ENCODE data around the gene FAM9C. TPM values are rescaled to one million over a fixed set of nuclear protein-coding genes. Genes with fewer than 3 reads are reported as not detected.
"Not testable (repeated sequence)": the region's sequence is repeated elsewhere in the genome, so short reads cannot be mapped to it uniquely, and the experiment has no call there.

The FAM9C gene
- total RNA-seq, 1 donor from 2014 or later, result 0.16 TPM

- H3K27ac ChIP-seq (ENCODE audit: low read depth, low read length), result no peak overlapping the region
- H3K4me2 ChIP-seq (ENCODE audit: low read length), result no peak overlapping the region
- peaks cover 8% of the 10 kb centered on the region for H3K4me1 ChIP-seq (ENCODE audit: insufficient read depth, low read length)
- Mint-ChIP-seq H3K9me3 (ENCODE audit: unreplicated experiment) (no peaks in the 10 kb centered on the region), H3K36me3 (ENCODE audit: low read depth, unreplicated experiment) (no peaks in the 10 kb centered on the region), H3K27me3 (ENCODE audit: low read depth, unreplicated experiment) (no peaks in the 10 kb centered on the region), H3K4me1 (ENCODE audit: low read depth, unreplicated experiment) (peaks cover 18% of the 10 kb centered on the region), H3K4me3 (ENCODE audit: unreplicated experiment) (no peak overlapping the region), H3K27ac (ENCODE audit: unreplicated experiment) (no peak overlapping the region)
- no peaks in the 10 kb centered on the region for H3K27me3 ChIP-seq (ENCODE audit: insufficient read depth, low read length)
- FAIRE-seq (no peak), DNase-seq (ENCODE audit: low read depth) (no peak)
- H3K79me2 ChIP-seq (ENCODE audit: insufficient read depth, low read length), result no peaks in the 10 kb centered on the region
- TF ChIP-seq EZH2 (IDR thresholded peaks at IDR 0.05; ENCODE audit: insufficient read depth, low read length) (no peak), CTCF (IDR thresholded peaks at IDR 0.05; ENCODE audit: insufficient read depth, low read depth, low read length) (no peak)
- H3K4me3 ChIP-seq (ENCODE audit: insufficient read depth, low read depth, low read length), result no peak overlapping the region
- H3K9ac ChIP-seq (ENCODE audit: low read length), result no peak overlapping the region
- H3K36me3 ChIP-seq (ENCODE audit: insufficient read depth, low read length), result no peaks in the 10 kb centered on the region
- no peaks in the 10 kb centered on the region for H3K9me3 ChIP-seq (ENCODE audit: insufficient read depth, low read depth, low read length)
- H4K20me1 ChIP-seq (ENCODE audit: insufficient read depth, low read length), result no peaks in the 10 kb centered on the region
- H2AFZ ChIP-seq (ENCODE audit: low read depth, low read length), result no peak overlapping the region
These were observed 41.7 kb upstream of the FAM9C start for GRCh38 chrX:13086076-13086475.

GRCh38 chrX:13085526-13085925 lies 41.1 kb upstream of the FAM9C start:
- H3K4me2 ChIP-seq (ENCODE audit: low read length), result no peak overlapping the region
- H3K4me3 ChIP-seq (ENCODE audit: insufficient read depth, low read depth, low read length), result no peak overlapping the region
- no peaks in the 10 kb centered on the region for H3K27me3 ChIP-seq (ENCODE audit: insufficient read depth, low read length)
- H3K9ac ChIP-seq (ENCODE audit: low read length), result no peak overlapping the region
- H3K79me2 ChIP-seq (ENCODE audit: insufficient read depth, low read length), result no peaks in the 10 kb centered on the region
- peaks cover 18% of the 10 kb centered on the region for H3K4me1 Mint-ChIP-seq (ENCODE audit: low read depth, unreplicated experiment)
- H3K36me3 Mint-ChIP-seq (ENCODE audit: low read depth, unreplicated experiment), result no peaks in the 10 kb centered on the region
- H3K4me1 ChIP-seq (ENCODE audit: insufficient read depth, low read length), result peaks cover 8% of the 10 kb centered on the region
- H3K27ac ChIP-seq (ENCODE audit: low read depth, low read length), result no peak overlapping the region
- no peak overlapping the region for H3K4me3 Mint-ChIP-seq (ENCODE audit: unreplicated experiment)
- TF ChIP-seq EZH2 (IDR thresholded peaks at IDR 0.05; ENCODE audit: insufficient read depth, low read length), result no peak
- TF ChIP-seq CTCF (IDR thresholded peaks at IDR 0.05; ENCODE audit: insufficient read depth, low read depth, low read length), result no peak
- no peaks in the 10 kb centered on the region for H3K36me3 ChIP-seq (ENCODE audit: insufficient read depth, low read length)
- DNase-seq (ENCODE audit: low read depth), result no peak
- H3K27me3 Mint-ChIP-seq (ENCODE audit: low read depth, unreplicated experiment), result no peaks in the 10 kb centered on the region
- no peak overlapping the region for H2AFZ ChIP-seq (ENCODE audit: low read depth, low read length)
- no peak for FAIRE-seq
- H3K27ac Mint-ChIP-seq (ENCODE audit: unreplicated experiment), result no peak overlapping the region
- H4K20me1 ChIP-seq (ENCODE audit: insufficient read depth, low read length), result no peaks in the 10 kb centered on the region
- no peaks in the 10 kb centered on the region for H3K9me3 ChIP-seq (ENCODE audit: insufficient read depth, low read depth, low read length)
- H3K9me3 Mint-ChIP-seq (ENCODE audit: unreplicated experiment), result no peaks in the 10 kb centered on the region

GRCh38 chrX:13084611-13085010 lies 40.2 kb upstream of the FAM9C start:
- no peak overlapping the region for H3K4me2 ChIP-seq (ENCODE audit: low read length)
- DNase-seq (ENCODE audit: low read depth), result no peak
- no peaks in the 10 kb centered on the region for H3K9me3 ChIP-seq (ENCODE audit: insufficient read depth, low read depth, low read length)
- no peak overlapping the region for H3K4me3 Mint-ChIP-seq (ENCODE audit: unreplicated experiment)
- H3K9ac ChIP-seq (ENCODE audit: low read length), result no peak overlapping the region
- no peaks in the 10 kb centered on the region for H3K79me2 ChIP-seq (ENCODE audit: insufficient read depth, low read length)
- peaks cover 8% of the 10 kb centered on the region for H3K4me1 ChIP-seq (ENCODE audit: insufficient read depth, low read length)
- H3K36me3 Mint-ChIP-seq (ENCODE audit: low read depth, unreplicated experiment), result no peaks in the 10 kb centered on the region
- no peaks in the 10 kb centered on the region for H3K27me3 Mint-ChIP-seq (ENCODE audit: low read depth, unreplicated experiment)
- peaks cover 18% of the 10 kb centered on the region for H3K4me1 Mint-ChIP-seq (ENCODE audit: low read depth, unreplicated experiment)
- H3K4me3 ChIP-seq (ENCODE audit: insufficient read depth, low read depth, low read length), result no peak overlapping the region
- no peaks in the 10 kb centered on the region for H4K20me1 ChIP-seq (ENCODE audit: insufficient read depth, low read length)
- FAIRE-seq, result no peak
- H3K27ac ChIP-seq (ENCODE audit: low read depth, low read length), result no peak overlapping the region
- no peaks in the 10 kb centered on the region for H3K36me3 ChIP-seq (ENCODE audit: insufficient read depth, low read length)
- no peak overlapping the region for H2AFZ ChIP-seq (ENCODE audit: low read depth, low read length)
- H3K9me3 Mint-ChIP-seq (ENCODE audit: unreplicated experiment), result no peaks in the 10 kb centered on the region
- no peak overlapping the region for H3K27ac Mint-ChIP-seq (ENCODE audit: unreplicated experiment)
- TF ChIP-seq CTCF (IDR thresholded peaks at IDR 0.05; ENCODE audit: insufficient read depth, low read depth, low read length) (no peak), EZH2 (IDR thresholded peaks at IDR 0.05; ENCODE audit: insufficient read depth, low read length) (no peak)
- H3K27me3 ChIP-seq (ENCODE audit: insufficient read depth, low read length), result no peaks in the 10 kb centered on the region

GRCh38 chrX:13083755-13084326 lies 39.4 kb upstream of the FAM9C start:
- H3K79me2 ChIP-seq (ENCODE audit: insufficient read depth, low read length); H3K4me2 ChIP-seq (ENCODE audit: low read length); H3K9ac ChIP-seq (ENCODE audit: low read length); H3K4me1 ChIP-seq (ENCODE audit: insufficient read depth, low read length); H3K27me3 Mint-ChIP-seq (ENCODE audit: low read depth, unreplicated experiment); H2AFZ ChIP-seq (ENCODE audit: low read depth, low read length); H3K9me3 Mint-ChIP-seq (ENCODE audit: unreplicated experiment); H3K9me3 ChIP-seq (ENCODE audit: insufficient read depth, low read depth, low read length); H3K27me3 ChIP-seq (ENCODE audit: insufficient read depth, low read length); H3K27ac ChIP-seq (ENCODE audit: low read depth, low read length); H3K36me3 Mint-ChIP-seq (ENCODE audit: low read depth, unreplicated experiment); H4K20me1 ChIP-seq (ENCODE audit: insufficient read depth, low read length); H3K27ac Mint-ChIP-seq (ENCODE audit: unreplicated experiment); H3K4me3 ChIP-seq (ENCODE audit: insufficient read depth, low read depth, low read length); H3K36me3 ChIP-seq (ENCODE audit: insufficient read depth, low read length); H3K4me3 Mint-ChIP-seq (ENCODE audit: unreplicated experiment); DNase-seq (ENCODE audit: low read depth): not testable (repeated sequence)
- FAIRE-seq, result peak; percentile 23
- peaks cover 18% of the 10 kb centered on the region for H3K4me1 Mint-ChIP-seq (ENCODE audit: low read depth, unreplicated experiment)

Measured in astrocyte (in vitro differentiated cells and primary cell).